Measurements from ENCODE around the gene CLEC18B.
"Not testable (repeated sequence)": the region's sequence is repeated elsewhere in the genome, so short reads cannot be mapped to it uniquely, and the experiment has no call there.

DNA sequence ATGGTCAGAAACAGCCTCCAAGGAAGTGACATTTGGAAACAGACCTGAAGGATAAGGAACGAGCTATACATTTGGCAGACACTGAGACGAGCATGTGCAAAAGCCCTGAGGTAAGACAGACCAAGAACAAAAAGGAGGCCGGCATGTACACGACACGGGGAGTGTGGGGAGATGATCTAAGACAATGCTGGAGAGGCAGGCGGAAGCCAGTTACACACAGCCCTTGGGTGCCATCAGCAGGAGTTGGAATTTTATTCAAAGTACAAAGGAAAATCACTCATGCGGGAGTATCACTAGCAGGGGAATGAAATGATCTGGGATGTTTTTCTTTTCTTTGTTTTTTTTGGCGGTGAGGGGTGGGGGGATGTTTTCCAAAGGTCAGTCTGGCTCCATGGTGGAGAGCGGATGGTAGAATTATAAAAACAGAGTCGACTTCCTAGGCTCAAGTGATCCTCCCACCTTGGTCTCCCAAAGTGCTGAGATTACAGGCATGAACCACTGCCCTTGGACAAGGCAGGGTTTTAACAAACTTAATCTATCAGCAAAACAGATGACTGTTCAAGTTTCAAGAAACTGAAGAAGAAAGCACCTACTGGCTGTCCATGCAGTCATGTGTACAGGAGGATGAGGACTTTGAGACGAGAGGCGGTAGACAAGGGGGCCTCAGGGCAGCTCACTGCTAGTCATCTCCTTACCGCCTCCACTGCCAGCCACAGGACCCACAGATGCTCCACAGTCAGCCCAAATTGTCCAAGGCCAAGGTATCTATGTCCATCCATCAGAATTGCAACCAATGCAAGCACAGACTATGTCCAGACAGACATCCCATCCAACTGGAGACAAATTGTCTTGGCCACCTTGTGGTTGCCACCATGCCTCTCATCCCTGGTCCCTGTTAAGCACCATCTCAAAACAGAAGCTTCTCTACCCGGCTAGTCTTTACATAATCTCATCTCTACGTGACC, 59.4 kb downstream of the CLEC18B start:
- not testable (repeated sequence) for TF ChIP-seq POLR2AphosphoS5 (IDR thresholded peaks at IDR 0.05; ENCODE audit: borderline replicate concordance, low read depth, low read length); FOXP2 (optimal IDR thresholded peaks at IDR 0.05; ENCODE audit: control extremely low read depth, extremely low read length, insufficient read depth); EZH2 (IDR thresholded peaks at IDR 0.05)
